HAP-1 (cell line): ENCODE measurements around the gene CPSF2.

ENCODE experiments used
- DNase-seq, 2 experiments: peaks; one replicate each; pipeline ENCODE4 v3.0.0-alpha.2; 2016 to 2020; ENCODE audit warnings: low spot score in 2 of 2
- H3K27me3 ChIP-seq: fragments of 250-450 bp; sonication (Bioruptor Pico); 2 replicates; pipeline ENCODE4 v1.5.1; 2020; ENCODE audit warnings: low read depth, mild to moderate bottlenecking, moderate library complexity
- H3K36me3 ChIP-seq: fragments of 250-450 bp; sonication (Bioruptor Pico); replicated peaks from 2 replicates; pipeline ENCODE4 v1.5.1; 2020; ENCODE audit warnings: mild to moderate bottlenecking
- H3K4me1 ChIP-seq: fragments of 250-450 bp; sonication (Bioruptor Pico); 2 replicates; pipeline ENCODE4 v1.5.1; 2020; ENCODE audit warnings: mild to moderate bottlenecking
- H3K4me3 ChIP-seq: fragments of 250-450 bp; sonication (Bioruptor Pico); 2 replicates; pipeline ENCODE4 v1.5.1; 2020; ENCODE audit warnings: mild to moderate bottlenecking, moderate library complexity
- H3K9me3 ChIP-seq: fragments of 250-450 bp; sonication (Bioruptor Pico); 2 replicates; pipeline ENCODE4 v1.5.1; 2020; ENCODE audit warnings: mild to moderate bottlenecking, moderate library complexity
- in situ Hi-C: fragments of 300-500 bp; cut with MboI; formaldehyde crosslinking; loops from 3 replicates; pipeline ENCODE4 v1.14.3; 2020; ENCODE audit warnings: low sequenced_read_pairs, inconsistent platforms, mixed read lengths

The CPSF2 gene

GRCh38 chr14:92121670-92122350, at the start of gene CPSF2, which contains the start of gene NDUFB1:
TSS of gene CPSF2 (plus strand) at chr14:92121969. CDS start at chr14:92130985, 9,016 bp downstream.
TSS of gene NDUFB1 (minus strand) at chr14:92121706. CDS start at chr14:92117637, 4,069 bp downstream.
- H3K4me3 ChIP-seq, result peak within 1 kb of the TSS; percentile 96
- H3K4me1 ChIP-seq, result peaks cover 15% of the 10 kb centered on the region
- no peaks in the 10 kb centered on the region for H3K9me3 ChIP-seq
- no peaks in the 10 kb centered on the region for H3K27me3 ChIP-seq
- peaks cover 31% of the 10 kb centered on the region for H3K36me3 ChIP-seq
- in situ Hi-C loops, result no loop called here
- DNase-seq, result peak; percentile 66 to 88

DNA sequence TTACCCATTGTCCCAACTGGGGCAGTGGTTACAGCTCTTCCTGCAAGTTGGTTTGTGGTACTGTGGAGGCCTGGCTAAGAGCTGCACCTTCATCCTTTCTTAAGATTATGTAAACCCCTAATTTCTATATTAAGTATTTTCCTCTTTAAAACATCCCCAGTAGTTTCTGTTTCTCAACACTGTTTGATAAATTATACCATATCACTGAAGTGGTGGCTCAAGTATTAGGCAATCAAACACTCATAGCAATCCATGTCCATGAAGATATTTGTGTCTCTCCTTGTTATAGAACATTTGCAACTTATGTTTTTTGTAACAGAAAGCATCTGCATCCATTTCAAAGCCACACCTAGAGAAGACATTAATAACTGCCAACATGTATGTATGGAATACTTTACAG, 47.2 kb upstream of the CPSF2 start:
- in situ Hi-C loops, result no loop called here
- no peaks in the 10 kb centered on the region for H3K27me3 ChIP-seq
- no peak for DNase-seq
- H3K36me3 ChIP-seq, result peaks cover 8% of the 10 kb centered on the region; the same call in 1 of the 2 replicates
- no peak overlapping the region for H3K4me3 ChIP-seq
- no peaks in the 10 kb centered on the region for H3K9me3 ChIP-seq
- no peaks in the 10 kb centered on the region for H3K4me1 ChIP-seq

DNA sequence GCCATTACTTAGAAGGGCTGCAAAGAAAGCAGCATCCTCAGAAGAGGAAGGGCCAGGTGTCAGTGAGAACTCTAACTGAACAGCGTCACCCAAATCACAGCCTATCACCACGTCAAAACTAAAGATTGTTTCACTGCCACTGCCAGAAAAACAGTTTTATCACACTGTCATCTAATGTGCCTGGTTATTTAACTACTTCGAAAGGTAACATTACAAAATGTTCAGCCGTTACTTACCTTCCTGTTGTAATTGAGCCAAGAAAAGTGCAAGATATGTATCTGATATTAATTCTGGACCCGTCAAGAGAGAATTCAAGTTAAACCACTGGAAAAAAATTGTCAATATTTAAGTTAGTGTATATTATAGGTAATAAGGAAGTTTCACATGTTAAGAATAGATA, 33.3 kb upstream of the CPSF2 start:
- Histone ChIP-seq H3K9me3 (no peaks in the 10 kb centered on the region), H3K27me3 (no peaks in the 10 kb centered on the region), H3K4me3 (no peak overlapping the region), H3K36me3 (peaks cover 9% of the 10 kb centered on the region), H3K4me1 (no peaks in the 10 kb centered on the region)
- in situ Hi-C loops, result no loop called here
- no peak for DNase-seq

GRCh38 chr14:92093320-92093719, 28.4 kb upstream of the CPSF2 start:
- H3K4me3 ChIP-seq, result no peak overlapping the region
- in situ Hi-C loops, result no loop called here

GRCh38 chr14:92099802-92100201, 22.0 kb upstream of the CPSF2 start:
- no peak overlapping the region for H3K4me3 ChIP-seq
- H3K36me3 ChIP-seq, result no peaks in the 10 kb centered on the region
- H3K9me3 ChIP-seq, result no peaks in the 10 kb centered on the region
- in situ Hi-C loops, result no loop called here
- no peaks in the 10 kb centered on the region for H3K27me3 ChIP-seq
- 0 out of 2 replicates have a peak, but pooled peaks cover 3% of the 10 kb centered on the region for H3K4me1 ChIP-seq
- DNase-seq, result no peak

More at GRCh38 chr14:92093320-92093719, 28.4 kb upstream of the CPSF2 start:
- Histone ChIP-seq H3K4me1 (no peaks in the 10 kb centered on the region), H3K27me3 (no peaks in the 10 kb centered on the region), H3K36me3 (peaks cover 5% of the 10 kb centered on the region; the same call in 1 of the 2 replicates), H3K9me3 (no peaks in the 10 kb centered on the region)
- no peak for DNase-seq

GRCh38 chr14:92103363-92103989, 18.3 kb upstream of the CPSF2 start:
- Histone ChIP-seq H3K4me3 (no peak overlapping the region), H3K27me3 (no peaks in the 10 kb centered on the region), H3K4me1 (peaks cover 19% of the 10 kb centered on the region), H3K36me3 (no peaks in the 10 kb centered on the region), H3K9me3 (no peaks in the 10 kb centered on the region)
- in situ Hi-C loops, result no loop called here
- DNase-seq, result peak in 1 of 2 experiments; percentile 23

DNA sequence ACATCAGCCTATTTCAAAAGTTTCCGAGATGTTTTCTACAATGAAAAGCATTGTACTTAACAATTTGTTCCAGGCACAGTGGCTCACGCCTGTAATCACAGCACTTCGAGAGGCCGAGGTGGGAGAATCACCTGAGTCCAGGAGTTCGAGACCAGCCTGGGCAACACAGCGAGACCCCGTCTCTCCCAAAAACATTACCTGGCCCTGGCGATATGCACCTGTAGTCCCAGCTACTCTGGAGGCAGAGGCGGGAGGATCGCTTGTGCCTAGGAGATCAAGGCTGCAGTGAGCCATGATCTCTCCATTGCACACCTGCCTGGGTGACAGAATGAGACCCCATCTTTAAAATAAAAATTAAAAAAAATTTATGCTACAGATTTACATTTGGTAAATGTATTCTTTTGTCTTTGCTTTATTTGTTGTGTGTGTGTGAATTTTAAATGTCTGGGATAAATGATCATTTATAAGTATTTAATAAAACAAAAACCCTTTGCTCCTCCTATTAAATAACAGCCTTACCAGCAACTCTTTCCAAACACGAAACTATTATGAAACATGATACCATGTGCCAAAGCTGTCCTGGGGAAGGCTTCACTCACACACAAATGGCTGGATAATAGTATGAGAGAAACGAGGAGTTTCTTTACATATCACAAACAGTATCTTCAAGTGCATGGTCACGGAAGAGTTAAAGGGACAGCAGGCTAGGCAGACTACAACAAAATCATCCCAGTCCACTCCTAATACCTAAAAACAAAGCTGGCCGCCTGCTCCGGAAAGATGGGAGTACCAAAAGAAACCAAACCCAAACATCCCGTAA, 16.5 kb upstream of the CPSF2 start:
- DNase-seq, result peak in 1 of 2 experiments; percentile 16

GRCh38 chr14:92105893-92106142, 16.0 kb upstream of the CPSF2 start:
- H3K4me1 ChIP-seq, result peaks cover 22% of the 10 kb centered on the region
- no peaks in the 10 kb centered on the region for H3K36me3 ChIP-seq
- DNase-seq, result peak in 1 of 2 experiments; percentile 54
- H3K27me3 ChIP-seq, result no peaks in the 10 kb centered on the region
- H3K9me3 ChIP-seq, result no peaks in the 10 kb centered on the region
- in situ Hi-C loops, result no loop called here
- peak overlapping the region; percentile 80 for H3K4me3 ChIP-seq

More for the DNA sequence above, 16.5 kb upstream of the CPSF2 start:
- Histone ChIP-seq H3K36me3 (no peaks in the 10 kb centered on the region), H3K9me3 (no peaks in the 10 kb centered on the region), H3K27me3 (no peaks in the 10 kb centered on the region), H3K4me3 (peak overlapping the region; percentile 80), H3K4me1 (peaks cover 22% of the 10 kb centered on the region)
- in situ Hi-C loops, result no loop called here

GRCh38 chr14:92106143-92106926, 15.4 kb upstream of the CPSF2 start, which contains the start of gene ATXN3:
TSS of gene ATXN3 (minus strand) at chr14:92106582. CDS start at chr14:92106552, 30 bp downstream.
- Histone ChIP-seq H3K4me3 (peak within 1 kb of the TSS; percentile 80), H3K9me3 (no peaks in the 10 kb centered on the region), H3K4me1 (peaks cover 22% of the 10 kb centered on the region), H3K36me3 (no peaks in the 10 kb centered on the region), H3K27me3 (no peaks in the 10 kb centered on the region)
- DNase-seq, result peak; percentile 97
- in situ Hi-C loops, result no loop called here

- peak; percentile 86 to 88 for DNase-seq
- H3K4me3 ChIP-seq, result no peak overlapping the region
- H3K9me3 ChIP-seq, result no peaks in the 10 kb centered on the region
- H3K4me1 ChIP-seq, result peaks cover 22% of the 10 kb centered on the region
- in situ Hi-C loops, result no loop called here
- no peaks in the 10 kb centered on the region for H3K27me3 ChIP-seq
- no peaks in the 10 kb centered on the region for H3K36me3 ChIP-seq
These were observed 13.2 kb upstream of the CPSF2 start for GRCh38 chr14:92108345-92109254.

GRCh38 chr14:92109490-92109889, 12.3 kb upstream of the CPSF2 start:
- Histone ChIP-seq H3K27me3 (no peaks in the 10 kb centered on the region), H3K4me3 (no peak overlapping the region), H3K4me1 (peaks cover 22% of the 10 kb centered on the region), H3K9me3 (no peaks in the 10 kb centered on the region), H3K36me3 (no peaks in the 10 kb centered on the region)
- in situ Hi-C loops, result no loop called here
- no peak for DNase-seq

DNA sequence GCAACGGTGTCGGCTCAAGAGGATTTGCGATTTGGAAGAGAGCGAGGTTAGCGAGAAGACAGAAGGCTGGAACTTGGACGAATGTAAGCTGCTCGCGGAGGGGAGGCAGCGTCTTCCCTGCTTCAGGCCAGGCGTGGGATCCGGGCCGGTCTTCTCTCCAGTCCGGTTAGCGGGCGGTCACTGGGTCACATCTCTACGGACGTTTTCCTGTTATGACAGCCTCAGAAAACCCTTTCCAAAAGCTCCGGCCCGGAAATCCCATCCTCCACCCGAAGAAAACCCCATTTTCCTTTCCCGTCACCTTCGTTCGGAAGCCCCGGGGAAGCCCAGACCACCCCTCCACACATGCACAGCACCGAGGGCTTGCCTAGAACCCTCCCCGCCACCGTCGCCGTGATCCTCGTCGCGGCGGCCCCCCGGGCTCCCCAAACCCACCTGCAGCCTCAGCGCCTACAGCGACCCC, 531 bp upstream of the CPSF2 start:
- no peaks in the 10 kb centered on the region for H3K9me3 ChIP-seq
- H3K4me1 ChIP-seq, result peaks cover 15% of the 10 kb centered on the region
- H3K27me3 ChIP-seq, result no peaks in the 10 kb centered on the region
- in situ Hi-C loops, result no loop called here
- H3K4me3 ChIP-seq, result peak overlapping the region; percentile 96
- peak; percentile 19 to 42 for DNase-seq
- H3K36me3 ChIP-seq, result peaks cover 29% of the 10 kb centered on the region
